Measurements from ENCODE around the gene ABCA3. TPM values are rescaled to one million over a fixed set of nuclear protein-coding genes. Genes with fewer than 3 reads are reported as not detected.

ABCA3 gene
- polyA plus RNA-seq, 1 donor from 2014 or later: 30.7 TPM

DNA sequence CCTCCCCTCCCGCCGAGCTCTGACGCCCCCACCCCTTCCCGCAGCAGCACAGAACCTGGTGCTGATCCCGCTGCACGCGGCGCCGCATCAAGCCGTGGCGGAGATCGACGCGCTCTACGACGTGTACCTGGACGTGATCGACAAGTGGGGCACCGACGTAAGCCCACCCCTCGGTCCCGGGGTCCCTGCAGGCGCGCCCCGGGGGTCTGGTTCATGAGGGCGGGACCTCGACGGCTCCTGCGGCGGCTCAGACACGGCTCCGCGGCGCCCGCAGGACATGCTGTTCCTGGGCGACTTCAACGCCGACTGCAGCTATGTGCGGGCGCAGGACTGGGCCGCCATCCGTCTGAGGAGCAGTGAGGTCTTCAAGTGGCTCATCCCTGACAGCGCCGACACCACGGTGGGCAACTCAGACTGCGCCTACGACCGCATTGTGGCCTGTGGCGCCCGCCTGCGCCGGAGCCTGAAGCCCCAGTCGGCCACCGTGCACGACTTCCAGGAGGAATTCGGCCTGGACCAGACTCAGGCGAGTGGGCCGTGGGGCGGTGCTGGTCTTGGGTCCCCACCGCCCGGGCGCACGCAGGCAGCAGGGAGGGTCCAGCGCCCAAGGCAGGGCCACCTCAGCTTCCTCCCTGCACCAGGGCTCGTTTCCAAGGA, 102.9 kb downstream of the ABCA3 start:
- Histone ChIP-seq H3K9ac (ENCODE audit: low read length) (no peak overlapping the region), H3K27me3 (ENCODE audit: insufficient read depth, low read depth, low read length) (peaks cover 15% of the 10 kb centered on the region), H3K27ac (ENCODE audit: low read length) (no peak overlapping the region), H4K20me1 (ENCODE audit: insufficient read depth) (no peaks in the 10 kb centered on the region), H2AFZ (ENCODE audit: low read depth, low read length) (no peak overlapping the region), H3K9me3 (ENCODE audit: low read length) (no peaks in the 10 kb centered on the region), H3F3A (ENCODE audit: insufficient read depth, low read length, poor library complexity, severe bottlenecking) (no peaks in the 10 kb centered on the region), H3K4me2 (ENCODE audit: low read length) (no peak overlapping the region), H3K36me3 (ENCODE audit: insufficient read depth, low read length) (no peaks in the 10 kb centered on the region), H3K4me3 (ENCODE audit: low read length) (no peak overlapping the region), H3K79me2 (replicated peaks; ENCODE audit: insufficient read depth, low read length) (no peaks in the 10 kb centered on the region), H3K9me2 (ENCODE audit: insufficient read depth, low read length) (no peaks in the 10 kb centered on the region)
- TF ChIP-seq, protein P1, sequence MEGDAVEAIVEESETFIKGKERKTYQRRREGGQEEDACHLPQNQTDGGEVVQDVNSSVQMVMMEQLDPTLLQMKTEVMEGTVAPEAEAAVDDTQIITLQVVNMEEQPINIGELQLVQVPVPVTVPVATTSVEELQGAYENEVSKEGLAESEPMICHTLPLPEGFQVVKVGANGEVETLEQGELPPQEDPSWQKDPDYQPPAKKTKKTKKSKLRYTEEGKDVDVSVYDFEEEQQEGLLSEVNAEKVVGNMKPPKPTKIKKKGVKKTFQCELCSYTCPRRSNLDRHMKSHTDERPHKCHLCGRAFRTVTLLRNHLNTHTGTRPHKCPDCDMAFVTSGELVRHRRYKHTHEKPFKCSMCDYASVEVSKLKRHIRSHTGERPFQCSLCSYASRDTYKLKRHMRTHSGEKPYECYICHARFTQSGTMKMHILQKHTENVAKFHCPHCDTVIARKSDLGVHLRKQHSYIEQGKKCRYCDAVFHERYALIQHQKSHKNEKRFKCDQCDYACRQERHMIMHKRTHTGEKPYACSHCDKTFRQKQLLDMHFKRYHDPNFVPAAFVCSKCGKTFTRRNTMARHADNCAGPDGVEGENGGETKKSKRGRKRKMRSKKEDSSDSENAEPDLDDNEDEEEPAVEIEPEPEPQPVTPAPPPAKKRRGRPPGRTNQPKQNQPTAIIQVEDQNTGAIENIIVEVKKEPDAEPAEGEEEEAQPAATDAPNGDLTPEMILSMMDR (IDR thresholded peaks at IDR 0.05; ENCODE audit: poor library complexity, severe bottlenecking): no peak
- TF ChIP-seq EP300 (conservative IDR thresholded peaks at IDR 0.05; ENCODE audit: poor library complexity, severe bottlenecking): no peak
- no peak for TF ChIP-seq MXI1 (conservative IDR thresholded peaks at IDR 0.05; ENCODE audit: poor library complexity, severe bottlenecking)
- TF ChIP-seq, protein P2, sequence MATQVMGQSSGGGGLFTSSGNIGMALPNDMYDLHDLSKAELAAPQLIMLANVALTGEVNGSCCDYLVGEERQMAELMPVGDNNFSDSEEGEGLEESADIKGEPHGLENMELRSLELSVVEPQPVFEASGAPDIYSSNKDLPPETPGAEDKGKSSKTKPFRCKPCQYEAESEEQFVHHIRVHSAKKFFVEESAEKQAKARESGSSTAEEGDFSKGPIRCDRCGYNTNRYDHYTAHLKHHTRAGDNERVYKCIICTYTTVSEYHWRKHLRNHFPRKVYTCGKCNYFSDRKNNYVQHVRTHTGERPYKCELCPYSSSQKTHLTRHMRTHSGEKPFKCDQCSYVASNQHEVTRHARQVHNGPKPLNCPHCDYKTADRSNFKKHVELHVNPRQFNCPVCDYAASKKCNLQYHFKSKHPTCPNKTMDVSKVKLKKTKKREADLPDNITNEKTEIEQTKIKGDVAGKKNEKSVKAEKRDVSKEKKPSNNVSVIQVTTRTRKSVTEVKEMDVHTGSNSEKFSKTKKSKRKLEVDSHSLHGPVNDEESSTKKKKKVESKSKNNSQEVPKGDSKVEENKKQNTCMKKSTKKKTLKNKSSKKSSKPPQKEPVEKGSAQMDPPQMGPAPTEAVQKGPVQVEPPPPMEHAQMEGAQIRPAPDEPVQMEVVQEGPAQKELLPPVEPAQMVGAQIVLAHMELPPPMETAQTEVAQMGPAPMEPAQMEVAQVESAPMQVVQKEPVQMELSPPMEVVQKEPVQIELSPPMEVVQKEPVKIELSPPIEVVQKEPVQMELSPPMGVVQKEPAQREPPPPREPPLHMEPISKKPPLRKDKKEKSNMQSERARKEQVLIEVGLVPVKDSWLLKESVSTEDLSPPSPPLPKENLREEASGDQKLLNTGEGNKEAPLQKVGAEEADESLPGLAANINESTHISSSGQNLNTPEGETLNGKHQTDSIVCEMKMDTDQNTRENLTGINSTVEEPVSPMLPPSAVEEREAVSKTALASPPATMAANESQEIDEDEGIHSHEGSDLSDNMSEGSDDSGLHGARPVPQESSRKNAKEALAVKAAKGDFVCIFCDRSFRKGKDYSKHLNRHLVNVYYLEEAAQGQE (IDR thresholded peaks at IDR 0.05; ENCODE audit: borderline replicate concordance): no peak
- TF ChIP-seq POLR2AphosphoS5 (IDR thresholded peaks at IDR 0.05): no peak
- TF ChIP-seq RAD21 (conservative IDR thresholded peaks at IDR 0.05): no peak
- no peak for TF ChIP-seq EZH2 (IDR thresholded peaks at IDR 0.05; ENCODE audit: borderline replicate concordance, insufficient read depth, low read length, poor library complexity, severe bottlenecking)
- no peak for TF ChIP-seq TAF1 (IDR thresholded peaks at IDR 0.05; ENCODE audit: low read depth)
- TF ChIP-seq SMC3 (conservative IDR thresholded peaks at IDR 0.05; ENCODE audit: poor library complexity): no peak

DNA sequence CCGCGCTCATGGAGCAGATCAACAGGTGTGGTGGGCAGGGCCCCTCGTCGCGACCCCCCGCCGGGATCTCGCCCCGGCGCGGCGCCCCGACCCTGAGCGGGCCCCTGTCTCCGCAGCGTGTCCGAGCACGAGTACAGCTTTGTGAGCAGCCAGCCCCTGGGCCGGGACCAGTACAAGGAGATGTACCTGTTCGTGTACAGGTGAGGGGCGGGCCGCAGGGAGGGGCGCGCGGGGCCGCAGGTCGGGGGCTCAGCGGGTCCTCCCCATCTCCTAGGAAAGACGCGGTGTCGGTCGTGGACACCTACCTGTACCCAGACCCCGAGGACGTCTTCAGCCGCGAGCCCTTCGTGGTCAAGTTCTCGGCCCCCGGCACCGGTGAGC, 103.4 kb downstream of the ABCA3 start:
- Histone ChIP-seq H3K4me3 (ENCODE audit: low read length) (peak overlapping the region; percentile 25), H3F3A (ENCODE audit: insufficient read depth, low read length, poor library complexity, severe bottlenecking) (no peaks in the 10 kb centered on the region), H3K27me3 (ENCODE audit: insufficient read depth, low read depth, low read length) (peaks cover 15% of the 10 kb centered on the region), H3K9me2 (ENCODE audit: insufficient read depth, low read length) (no peaks in the 10 kb centered on the region), H3K9me3 (ENCODE audit: low read length) (no peaks in the 10 kb centered on the region), H3K4me2 (ENCODE audit: low read length) (no peak overlapping the region), H3K79me2 (replicated peaks; ENCODE audit: insufficient read depth, low read length) (no peaks in the 10 kb centered on the region), H2AFZ (ENCODE audit: low read depth, low read length) (no peak overlapping the region), H3K36me3 (ENCODE audit: insufficient read depth, low read length) (no peaks in the 10 kb centered on the region), H4K20me1 (ENCODE audit: insufficient read depth) (no peaks in the 10 kb centered on the region), H3K27ac (ENCODE audit: low read length) (no peak overlapping the region), H3K9ac (ENCODE audit: low read length) (no peak overlapping the region)
- no peak for TF ChIP-seq TAF1 (IDR thresholded peaks at IDR 0.05; ENCODE audit: low read depth)
- TF ChIP-seq, protein P1 (IDR thresholded peaks at IDR 0.05; ENCODE audit: poor library complexity, severe bottlenecking): no peak
- TF ChIP-seq, protein P2 (IDR thresholded peaks at IDR 0.05; ENCODE audit: borderline replicate concordance): no peak
- no peak for TF ChIP-seq POLR2AphosphoS5 (IDR thresholded peaks at IDR 0.05)
- no peak for TF ChIP-seq EZH2 (IDR thresholded peaks at IDR 0.05; ENCODE audit: borderline replicate concordance, insufficient read depth, low read length, poor library complexity, severe bottlenecking)
- no peak for TF ChIP-seq RAD21 (conservative IDR thresholded peaks at IDR 0.05)
